Upper lobe of left lung (tissue), 6 donors: ENCODE measurements around the gene LYPD4. TPM values are rescaled to one million over a fixed set of nuclear protein-coding genes. Genes with fewer than 3 reads are reported as not detected.
A peak's percentile ranks its signal among the peaks of the same experiment; 100 is the strongest.

Source experiments
- ATAC-seq, 2 donors: fragments of 200-7000 bp; cut with Tn5 transposase; one replicate each; pipeline ENCODE4 v1.9.1; 2022; ENCODE audit warnings: mild to moderate bottlenecking in 2 of 2, moderate library complexity in 2 of 2; ENCODE audit not compliant: low FRiP score in 2 of 2
- DNase-seq, 2 donors: peaks; one replicate each; pipeline ENCODE4 v3.0.0-alpha.2; 2019 to 2020
- H3K27ac ChIP-seq, 4 donors: fragments of 200-600 bp; sonication (generic); one replicate each; pipeline ENCODE4 v1.5.1; 2016 to 2019
- H3K27me3 ChIP-seq, 4 donors: fragments of 200-600 bp; sonication (generic); one replicate each; pipeline ENCODE4 v1.5.1; 2017 to 2019
- H3K36me3 ChIP-seq, 4 donors: fragments of 200-600 bp; sonication (generic); one replicate each; pipeline ENCODE4 v1.5.1; 2016 to 2019
- H3K4me1 ChIP-seq, 4 donors: fragments of 200-600 bp; sonication (generic); one replicate each; pipeline ENCODE4 v1.5.1; 2018 to 2019
- H3K4me3 ChIP-seq, 4 donors: fragments of 200-600 bp; sonication (generic); one replicate each; pipeline ENCODE4 v1.5.1; 2017 to 2019; ENCODE audit warnings: mild to moderate bottlenecking in 2 of 4, moderate library complexity in 1 of 4
- H3K9me3 ChIP-seq, 4 donors: fragments of 200-600 bp; sonication (generic); one replicate each; pipeline ENCODE4 v1.5.1; 2018 to 2019
- CTCF ChIP-seq, 6 experiments: fragments of 450-650 bp in 4 of 6; fragments of 200-600 bp in 2 of 6; sonication (generic) in 2 of 6; IDR thresholded peaks; one replicate each; pipeline ENCODE4 v1.5.1; 2016 to 2019; ENCODE audit warnings: antibody characterized with exemption in 6 of 6
- EP300 ChIP-seq, 4 donors: sonication (generic); formaldehyde crosslinking; IDR thresholded peaks; one replicate each; pipeline ENCODE4 v1.5.1; 2017; ENCODE audit warnings: antibody characterized with exemption in 4 of 4, control low read depth in 2 of 4
- POLR2A ChIP-seq, 4 donors: fragments of 450-650 bp; IDR thresholded peaks; one replicate each; pipeline ENCODE4 v1.5.1; 2016 to 2017; ENCODE audit warnings: antibody characterized with exemption in 4 of 4, mild to moderate bottlenecking in 2 of 4
- POLR2AphosphoS5 ChIP-seq, 2 donors: sonication (generic); formaldehyde crosslinking; IDR thresholded peaks; one replicate each; pipeline ENCODE4 v1.5.1; 2017; ENCODE audit warnings: antibody characterized with exemption in 2 of 2
- WGBS, 2 donors: methylation state at CpG; one replicate each; pipeline ENCODE4 v1.1.5; 2017 to 2018; 5-methylcytosine and 5-hydroxymethylcytosine counted together
- total RNA-seq, 6 donors: library from RNA; depleted of rRNA in 4 of 6; stranded (reverse); fragments of >200 nt in 4 of 6; gene quantifications; one replicate each; pipeline versions ENCODE4 v1.1.0 to v1.2.1, GENCODE V29; 2016 to 2021
- donor health status: DM: no; HTN: no; CAD: no; lungs with moderate emphysema.
- donor health status: DM: no; HTN: yes; CAD: no; lungs with severe emphysema.

The LYPD4 gene
- total RNA-seq, 6 donors from 2014 or later, result not detected

GRCh38 chr19:41839211-41839610 is 5.3 kb downstream of the LYPD4 start:
- no peak overlapping the region for H3K4me3 ChIP-seq
- no peak for ATAC-seq
- H3K36me3 ChIP-seq, result no peaks in the 10 kb centered on the region
- no peaks in the 10 kb centered on the region for H3K4me1 ChIP-seq
- 63 to 65% methylated on average over 2 of the region's 2 CpGs for WGBS, 2 donors
- H3K27ac ChIP-seq, result no peak overlapping the region
- no peaks in the 10 kb centered on the region for H3K27me3 ChIP-seq
- TF ChIP-seq POLR2AphosphoS5 (IDR thresholded peaks at IDR 0.05) (no peak), EP300 (IDR thresholded peaks at IDR 0.05) (no peak)
- H3K9me3 ChIP-seq, result no peaks in the 10 kb centered on the region
- no peak for DNase-seq

- TF ChIP-seq POLR2AphosphoS5 (IDR thresholded peaks at IDR 0.05) (no peak), EP300 (IDR thresholded peaks at IDR 0.05) (no peak), POLR2A (IDR thresholded peaks at IDR 0.05) (no peak), CTCF (IDR thresholded peaks at IDR 0.05) (no peak)
- H3K4me3 ChIP-seq, result no peak overlapping the region
- H3K27me3 ChIP-seq, result no peaks in the 10 kb centered on the region
- H3K27ac ChIP-seq, result no peak overlapping the region
- H3K4me1 ChIP-seq, result no peaks in the 10 kb centered on the region
- DNase-seq (no peak), ATAC-seq (no peak)
- no peaks in the 10 kb centered on the region for H3K36me3 ChIP-seq
- WGBS, 2 donors, result 67% methylated on average over 11 to 13 of the region's 13 CpGs
- H3K9me3 ChIP-seq, result no peaks in the 10 kb centered on the region
Observed at GRCh38 chr19:41837981-41838708, 6.3 kb downstream of the LYPD4 start.

GRCh38 chr19:41821003-41821735 is 23.3 kb downstream of the LYPD4 start:
- ATAC-seq (peak; percentile 75 to 76), DNase-seq (peak in 1 of 2 donors; percentile 43)
- TF ChIP-seq CTCF (IDR thresholded peaks at IDR 0.05) (peak; percentile 29 to 76 (median 64)), EP300 (IDR thresholded peaks at IDR 0.05) (no peak)
- H3K4me3 ChIP-seq, result no peak overlapping the region
- WGBS, 2 donors, result 36 to 37% methylated on average over 12 of the region's 12 CpGs
- no peaks in the 10 kb centered on the region for H3K36me3 ChIP-seq
- no peaks in the 10 kb centered on the region for H3K27me3 ChIP-seq
- H3K4me1 ChIP-seq, result no peaks in the 10 kb centered on the region
- H3K27ac ChIP-seq, result no peak overlapping the region
- H3K9me3 ChIP-seq, result no peaks in the 10 kb centered on the region

- DNase-seq (no peak), ATAC-seq (no peak)
- H3K27me3 ChIP-seq, result no peaks in the 10 kb centered on the region
- H3K36me3 ChIP-seq, result no peaks in the 10 kb centered on the region
- H3K9me3 ChIP-seq, result no peaks in the 10 kb centered on the region
- no peaks in the 10 kb centered on the region for H3K4me1 ChIP-seq
- no peak overlapping the region for H3K4me3 ChIP-seq
- 52 to 54% methylated on average over 2 of the region's 2 CpGs for WGBS, 2 donors
- TF ChIP-seq POLR2AphosphoS5 (IDR thresholded peaks at IDR 0.05), result no peak
- TF ChIP-seq EP300 (IDR thresholded peaks at IDR 0.05), result no peak
- no peak for TF ChIP-seq POLR2A (IDR thresholded peaks at IDR 0.05)
- TF ChIP-seq CTCF (IDR thresholded peaks at IDR 0.05), result no peak
- H3K27ac ChIP-seq, result no peak overlapping the region
Observed at GRCh38 chr19:41816761-41817160, 27.7 kb downstream of the LYPD4 start.

GRCh38 chr19:41815301-41815700 is 29.2 kb downstream of the LYPD4 start:
- Histone ChIP-seq H3K9me3 (no peaks in the 10 kb centered on the region), H3K4me3 (no peak overlapping the region), H3K4me1 (peaks cover 0 to 4% (median 2%) of the 10 kb centered on the region in 4 donors), H3K36me3 (no peaks in the 10 kb centered on the region), H3K27ac (no peak overlapping the region), H3K27me3 (no peaks in the 10 kb centered on the region)
- no peak for ATAC-seq
- DNase-seq, result no peak
- TF ChIP-seq POLR2AphosphoS5 (IDR thresholded peaks at IDR 0.05) (no peak), POLR2A (IDR thresholded peaks at IDR 0.05) (no peak), EP300 (IDR thresholded peaks at IDR 0.05) (no peak), CTCF (IDR thresholded peaks at IDR 0.05) (no peak)
- WGBS, 2 donors, result 63 to 73% methylated on average over 4 of the region's 4 CpGs
